ENCODE data around the gene VEPH1. TPM values are rescaled to one million over a fixed set of nuclear protein-coding genes. Genes with fewer than 3 reads are reported as not detected.
A peak's percentile ranks its signal among the peaks of the same experiment; 100 is the strongest.

The VEPH1 gene
- total and polyA plus RNA-seq, 9 of the 15 experiments (the other 6 are each of a cell fraction or from before 2014, with no cell fraction given): 4.5 to 15.6 (median 5.8) TPM

- TF ChIP-seq, protein P1, sequence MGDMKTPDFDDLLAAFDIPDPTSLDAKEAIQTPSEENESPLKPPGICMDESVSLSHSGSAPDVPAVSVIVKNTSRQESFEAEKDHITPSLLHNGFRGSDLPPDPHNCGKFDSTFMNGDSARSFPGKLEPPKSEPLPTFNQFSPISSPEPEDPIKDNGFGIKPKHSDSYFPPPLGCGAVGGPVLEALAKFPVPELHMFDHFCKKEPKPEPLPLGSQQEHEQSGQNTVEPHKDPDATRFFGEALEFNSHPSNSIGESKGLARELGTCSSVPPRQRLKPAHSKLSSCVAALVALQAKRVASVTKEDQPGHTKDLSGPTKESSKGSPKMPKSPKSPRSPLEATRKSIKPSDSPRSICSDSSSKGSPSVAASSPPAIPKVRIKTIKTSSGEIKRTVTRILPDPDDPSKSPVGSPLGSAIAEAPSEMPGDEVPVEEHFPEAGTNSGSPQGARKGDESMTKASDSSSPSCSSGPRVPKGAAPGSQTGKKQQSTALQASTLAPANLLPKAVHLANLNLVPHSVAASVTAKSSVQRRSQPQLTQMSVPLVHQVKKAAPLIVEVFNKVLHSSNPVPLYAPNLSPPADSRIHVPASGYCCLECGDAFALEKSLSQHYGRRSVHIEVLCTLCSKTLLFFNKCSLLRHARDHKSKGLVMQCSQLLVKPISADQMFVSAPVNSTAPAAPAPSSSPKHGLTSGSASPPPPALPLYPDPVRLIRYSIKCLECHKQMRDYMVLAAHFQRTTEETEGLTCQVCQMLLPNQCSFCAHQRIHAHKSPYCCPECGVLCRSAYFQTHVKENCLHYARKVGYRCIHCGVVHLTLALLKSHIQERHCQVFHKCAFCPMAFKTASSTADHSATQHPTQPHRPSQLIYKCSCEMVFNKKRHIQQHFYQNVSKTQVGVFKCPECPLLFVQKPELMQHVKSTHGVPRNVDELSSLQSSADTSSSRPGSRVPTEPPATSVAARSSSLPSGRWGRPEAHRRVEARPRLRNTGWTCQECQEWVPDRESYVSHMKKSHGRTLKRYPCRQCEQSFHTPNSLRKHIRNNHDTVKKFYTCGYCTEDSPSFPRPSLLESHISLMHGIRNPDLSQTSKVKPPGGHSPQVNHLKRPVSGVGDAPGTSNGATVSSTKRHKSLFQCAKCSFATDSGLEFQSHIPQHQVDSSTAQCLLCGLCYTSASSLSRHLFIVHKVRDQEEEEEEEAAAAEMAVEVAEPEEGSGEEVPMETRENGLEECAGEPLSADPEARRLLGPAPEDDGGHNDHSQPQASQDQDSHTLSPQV (IDR thresholded peaks at IDR 0.05): 0 out of 2 replicates have a peak, but pooled peaks have one; percentile 26
- TF ChIP-seq ATF7 (IDR thresholded peaks at IDR 0.05): no peak
- peak in 1 of 2 experiments; percentile 33; a peak in 1 of 4 replicates for TF ChIP-seq HDAC1 (IDR thresholded peaks at IDR 0.05)
- TF ChIP-seq CBFA2T2 (conservative IDR thresholded peaks at IDR 0.05): peak; percentile 75
- peak; percentile 58 for TF ChIP-seq SOX6 (IDR thresholded peaks at IDR 0.05)
- 0 out of 2 replicates have a peak, but pooled peaks have one; percentile 47 for TF ChIP-seq MTA3 (IDR thresholded peaks at IDR 0.05; ENCODE audit: borderline replicate concordance)
- TF ChIP-seq KDM1A (IDR thresholded peaks at IDR 0.05): peak in 1 of 2 experiments; percentile 66; a peak in 3 of 4 replicates
- TF ChIP-seq POLR3G (IDR thresholded peaks at IDR 0.05; ENCODE audit: extremely low read depth, insufficient read length, insufficient replicate concordance): no peak
- peak; percentile 59 for TF ChIP-seq TEAD4 (IDR thresholded peaks at IDR 0.05; ENCODE audit: low read length)
- no peak for TF ChIP-seq TEAD4 (CRISPR knock-in tag; IDR thresholded peaks at IDR 0.05; ENCODE audit: borderline replicate concordance)
- TF ChIP-seq MECOM (CRISPR knock-in tag; IDR thresholded peaks at IDR 0.05): peak; percentile 61; the same call in 1 of the 2 replicates
- TF ChIP-seq U2AF2 (optimal IDR thresholded peaks at IDR 0.05; ENCODE audit: low read depth, low read length): no peak
- no peak for TF ChIP-seq ZNF449 (CRISPR knock-in tag; IDR thresholded peaks at IDR 0.05)
- TF ChIP-seq MAFF (IDR thresholded peaks at IDR 0.05; ENCODE audit: low read length): peak; percentile 16; the same call in 1 of the 2 replicates
- TF ChIP-seq FOXM1 (IDR thresholded peaks at IDR 0.05; ENCODE audit: low read depth): peak; percentile 39; the same call in 1 of the 2 replicates
- no peak for TF ChIP-seq FOXM1 (CRISPR knock-in tag; IDR thresholded peaks at IDR 0.05; ENCODE audit: low read depth)
- TF ChIP-seq RAD21 (CRISPR knock-in tag; conservative IDR thresholded peaks at IDR 0.05 in 1 of 2, IDR thresholded peaks at IDR 0.05 in 1 of 2): peak in 1 of 2 experiments; percentile 50; a peak in 2 of 4 replicates
- peak; percentile 65 for TF ChIP-seq NCOR1 (IDR thresholded peaks at IDR 0.05)
- TF ChIP-seq SMAD4 (CRISPR knock-in tag; conservative IDR thresholded peaks at IDR 0.05): peak; percentile 49
- TF ChIP-seq TAL1 (IDR thresholded peaks at IDR 0.05): peak; percentile 67
- no peak for TF ChIP-seq ZNF408 (CRISPR knock-in tag; IDR thresholded peaks at IDR 0.05; ENCODE audit: low read depth)
- TF ChIP-seq STAT5A (IDR thresholded peaks at IDR 0.05; ENCODE audit: borderline replicate concordance, low read length): peak; percentile 64; the same call in 1 of the 2 replicates
- TF ChIP-seq ARID1B (IDR thresholded peaks at IDR 0.05): peak; percentile 89
- TF ChIP-seq POU5F1 (IDR thresholded peaks at IDR 0.05; ENCODE audit: borderline replicate concordance, low read depth, low read length, partially characterized antibody): no peak
- no peak for TF ChIP-seq MTF1 (CRISPR knock-in tag; IDR thresholded peaks at IDR 0.05; ENCODE audit: borderline replicate concordance)
- TF ChIP-seq CBFA2T3 (IDR thresholded peaks at IDR 0.05): peak; percentile 82
Measured at GRCh38 chr3:157534725-157535161, 31.5 kb upstream of the VEPH1 start (continued).
